GM19351 (cell line): ENCODE results near the gene UBE2E3.
"Not testable (repeated sequence)": the region's sequence is repeated elsewhere in the genome, so short reads cannot be mapped to it uniquely, and the experiment has no call there.

Experiments
- ATAC-seq: cut with Tn5 transposase; IDR thresholded peaks from one replicate; pipeline ENCODE4 v1.9.1; 2021; ENCODE audit warnings: mild to moderate bottlenecking, moderate library complexity; ENCODE audit not compliant: unreplicated experiment

Gene UBE2E3

DNA sequence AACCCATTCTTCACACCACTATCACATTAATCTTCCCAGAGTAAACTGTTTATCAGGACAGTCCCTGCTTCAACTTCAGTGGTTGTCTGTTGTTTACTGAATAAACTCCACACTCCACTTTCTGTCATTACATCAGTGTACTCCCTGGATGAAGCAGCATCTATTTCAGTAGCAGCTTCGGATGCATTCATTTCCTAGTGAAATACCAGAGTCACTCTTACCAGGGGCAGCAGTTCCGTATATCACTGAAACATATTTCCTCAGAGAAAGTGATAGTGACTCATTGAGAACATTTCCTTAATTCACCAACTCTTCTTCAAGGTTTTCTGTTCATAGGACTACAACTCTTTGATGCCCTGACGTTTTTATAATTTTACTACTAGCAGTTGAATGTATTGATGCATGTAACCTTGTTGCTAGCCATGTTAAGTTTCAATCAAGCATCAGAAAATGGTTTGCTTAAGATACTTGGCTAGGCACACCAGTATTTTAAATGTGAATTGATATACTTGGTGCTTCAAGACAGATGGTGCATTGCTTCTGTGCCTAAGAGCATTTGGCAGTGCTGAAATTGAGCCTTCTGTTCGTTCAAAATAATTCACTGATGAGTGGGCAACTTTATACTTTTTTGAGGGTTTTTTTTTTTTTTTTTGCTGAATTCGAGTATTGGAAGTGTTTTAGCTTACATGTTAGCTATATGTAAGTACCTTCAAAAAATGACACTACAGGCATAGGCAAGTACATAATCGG, 92.3 kb downstream of the UBE2E3 start:
- ATAC-seq, result peak; percentile 39

DNA sequence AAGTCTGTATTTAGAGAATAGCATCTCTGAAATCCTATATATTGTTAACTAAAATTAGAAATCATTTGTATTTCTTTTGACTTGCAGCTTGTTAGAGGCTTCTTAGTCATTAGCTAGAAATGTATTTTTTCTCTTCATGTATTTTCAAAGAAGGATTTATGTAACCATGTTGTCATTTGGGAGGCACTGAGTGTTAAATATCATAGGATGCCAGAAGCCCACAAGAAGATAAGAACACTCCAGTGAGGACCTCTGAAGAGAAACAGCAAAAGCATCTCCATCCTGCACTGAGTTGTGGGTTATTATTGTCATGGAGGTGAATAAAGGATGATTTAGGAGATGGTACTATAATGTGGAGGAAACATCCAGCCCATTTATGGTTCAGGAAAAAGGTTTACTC, 93.5 kb downstream of the UBE2E3 start:
- ATAC-seq, result no peak

DNA sequence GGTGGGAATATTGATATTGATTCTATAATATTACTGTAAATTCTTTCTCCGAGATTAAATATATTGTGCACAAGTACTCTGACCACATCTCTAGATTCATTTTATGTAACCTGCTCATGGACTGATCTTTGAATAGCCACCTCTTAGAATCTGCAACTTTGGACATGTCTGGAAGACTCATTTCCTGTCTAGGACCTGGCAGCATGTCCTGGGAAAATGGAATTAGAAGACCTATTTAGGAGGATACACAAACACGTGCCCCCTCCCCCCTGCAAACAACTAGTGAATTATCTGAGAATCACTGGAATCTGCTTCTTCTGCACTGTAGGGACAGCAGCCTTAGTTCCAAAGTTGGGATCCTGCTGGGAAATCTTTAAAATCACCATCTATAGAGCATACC, 94.1 kb downstream of the UBE2E3 start:
- ATAC-seq, result no peak

DNA sequence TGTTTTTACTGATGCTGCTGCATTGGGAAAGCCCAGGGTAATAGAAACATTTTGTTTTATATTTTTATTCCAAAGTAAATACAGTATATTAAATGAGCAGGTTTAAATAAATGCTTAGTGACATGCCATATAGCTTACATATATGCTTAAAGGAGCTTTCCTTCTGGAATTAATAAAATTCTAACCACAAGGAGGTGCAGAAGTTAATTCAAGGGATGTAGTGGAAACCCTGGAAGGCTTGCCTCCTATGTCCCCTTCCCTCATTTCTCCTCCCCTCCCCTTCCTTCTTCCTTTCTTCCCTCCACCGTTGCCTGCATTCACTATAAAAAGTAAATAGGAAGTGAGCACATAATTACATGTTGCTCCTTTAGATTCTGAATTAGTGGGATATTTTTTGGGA, 96.3 kb downstream of the UBE2E3 start:
- no peak for ATAC-seq

DNA sequence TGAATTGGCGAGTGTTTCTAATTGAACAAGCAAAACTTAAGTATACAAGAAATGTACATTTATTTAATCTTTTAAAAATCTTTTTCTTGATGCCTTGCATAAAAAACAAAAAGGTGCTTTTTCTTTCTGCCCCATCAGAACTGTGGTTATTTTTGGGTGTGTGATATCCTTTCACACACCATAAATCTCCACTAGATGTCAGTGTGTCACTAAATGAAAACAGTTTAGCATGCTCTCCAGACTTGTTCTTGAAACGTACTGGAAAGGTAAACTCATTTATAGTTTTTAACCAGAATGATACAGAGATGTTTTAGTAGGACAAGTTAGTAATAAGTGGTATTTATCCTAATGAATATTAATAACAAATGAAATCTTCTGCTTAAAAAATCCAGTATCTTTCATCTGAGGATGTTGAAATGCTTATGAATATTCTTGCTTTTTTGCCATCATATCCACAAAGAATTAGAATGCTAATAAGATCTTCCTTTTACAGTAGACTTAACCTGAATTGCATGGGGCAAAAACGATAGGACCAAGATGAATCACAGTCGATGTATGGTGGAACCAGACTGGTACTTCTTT, 96.8 kb downstream of the UBE2E3 start:
- peak; percentile 87 for ATAC-seq

DNA sequence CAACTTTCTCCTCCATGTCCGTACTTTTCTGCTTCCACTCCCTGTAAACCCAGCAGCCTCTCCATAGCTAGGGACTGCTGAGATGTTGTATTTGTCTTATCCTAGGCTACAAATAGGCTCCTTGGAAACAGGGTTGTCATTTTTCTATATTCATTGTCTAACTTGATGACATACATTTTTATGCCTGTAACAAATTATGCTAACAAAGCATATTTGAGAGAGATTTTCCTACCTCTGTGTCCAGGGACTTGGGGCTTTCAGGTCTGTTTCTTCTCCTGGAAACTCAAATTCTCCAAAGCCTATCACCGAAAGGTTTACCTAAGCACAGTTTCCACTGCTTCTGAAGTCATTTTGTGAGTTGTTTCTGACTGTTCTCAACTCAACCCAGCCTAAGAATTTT, 102.7 kb downstream of the UBE2E3 start:
- ATAC-seq, result no peak

DNA sequence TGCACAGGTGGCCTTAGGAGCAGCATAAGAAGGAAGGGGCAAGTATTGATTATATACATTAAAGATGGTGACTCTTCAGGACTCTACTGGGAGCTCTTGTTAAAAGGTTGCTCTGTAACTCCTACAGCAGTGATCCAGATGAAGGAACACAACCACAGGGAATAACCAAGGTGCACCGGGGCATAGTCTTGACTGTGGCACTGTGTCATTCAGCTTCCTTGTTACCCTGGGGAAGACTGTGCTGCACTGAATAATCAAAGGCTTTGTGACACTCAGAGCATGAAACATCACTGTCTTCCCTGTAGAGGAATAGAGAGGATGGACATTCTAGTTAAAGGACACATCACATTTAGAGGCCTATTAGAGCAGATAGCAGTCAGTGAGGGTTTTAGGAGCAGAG, 105.3 kb downstream of the UBE2E3 start:
- no peak for ATAC-seq

DNA sequence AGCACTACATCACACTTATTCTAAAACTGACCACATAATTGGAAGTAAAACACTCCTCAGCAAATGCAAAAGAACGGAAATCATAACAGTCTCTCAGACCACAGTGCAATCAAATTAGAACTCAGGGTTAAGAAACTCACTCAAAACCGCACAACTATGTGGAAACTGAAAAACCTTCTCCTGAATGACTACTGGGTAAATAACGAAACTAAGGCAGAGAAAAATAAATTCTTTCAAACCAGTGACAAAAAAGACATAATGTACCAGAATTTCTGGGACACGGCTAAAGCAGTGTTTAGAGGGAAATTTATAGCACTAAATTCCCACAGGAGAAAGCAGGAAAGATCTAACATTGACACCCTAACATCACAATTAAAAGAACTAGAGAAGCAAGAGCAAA, 111.5 kb downstream of the UBE2E3 start:
- ATAC-seq, result not testable (repeated sequence)

DNA sequence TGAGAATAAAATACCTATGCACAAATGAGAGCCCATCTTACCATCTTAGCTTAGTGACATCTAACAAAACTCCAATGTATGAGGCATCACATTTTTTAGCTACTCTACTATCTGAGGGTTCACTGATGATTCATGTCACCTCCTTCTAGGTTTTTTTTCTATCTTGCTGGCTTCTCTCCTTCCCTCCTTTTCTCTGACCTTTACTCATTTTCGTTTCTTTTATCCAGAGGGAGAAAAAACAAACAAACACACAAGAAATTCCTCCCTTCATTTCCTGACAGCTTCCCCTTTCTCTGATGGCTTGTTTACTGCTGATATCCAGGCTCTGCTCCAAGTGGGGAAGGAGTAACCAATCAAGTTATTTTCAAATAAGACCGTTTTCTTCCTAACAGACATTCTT, 115.1 kb downstream of the UBE2E3 start:
- no peak for ATAC-seq

DNA sequence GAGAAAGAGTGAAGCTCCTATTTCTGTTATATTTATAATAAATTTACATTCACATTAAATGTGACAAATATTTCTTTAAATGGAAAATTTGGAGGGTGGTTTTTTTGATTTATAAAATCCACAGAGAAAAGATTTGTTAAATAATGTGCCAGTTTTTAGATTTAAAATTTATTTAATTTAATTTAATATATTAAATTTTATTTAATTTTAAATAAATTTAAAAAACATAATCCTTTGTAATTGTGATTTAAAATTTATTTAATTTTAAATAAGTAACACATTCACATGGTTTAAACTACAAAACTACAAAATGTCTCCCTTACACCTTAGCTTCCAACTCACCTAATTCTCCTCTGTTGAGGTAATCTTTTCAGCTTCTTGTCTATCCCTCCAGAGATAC, 123.3 kb downstream of the UBE2E3 start:
- ATAC-seq, result no peak

DNA sequence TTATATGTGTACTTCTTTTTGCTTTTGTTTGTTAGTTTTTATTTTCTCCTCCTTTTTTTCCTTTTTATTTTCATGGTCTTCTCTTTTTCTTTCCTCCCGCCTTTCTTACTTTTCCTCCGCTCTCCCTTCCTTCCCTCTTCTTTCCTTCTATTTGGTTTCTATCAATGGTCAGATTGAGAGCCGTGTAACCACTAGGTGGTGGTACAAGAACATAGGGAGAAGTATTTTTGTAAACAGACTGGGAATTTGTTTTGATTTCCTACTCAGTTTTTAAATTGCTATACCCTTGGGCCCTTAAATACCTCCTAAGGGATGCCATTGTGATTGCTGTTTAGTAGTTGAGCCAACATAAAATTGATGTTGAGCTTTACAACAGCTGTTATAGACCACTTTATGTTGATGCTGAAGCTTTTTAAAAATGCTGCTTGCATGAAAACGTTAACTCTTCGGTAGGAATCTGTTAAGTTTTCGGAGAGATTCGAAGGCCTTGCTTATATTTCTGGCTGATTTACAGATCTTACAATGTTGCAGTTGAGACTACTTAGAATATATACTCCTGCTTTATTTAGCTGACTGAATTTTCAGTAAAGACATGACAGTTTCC, 124.2 kb downstream of the UBE2E3 start:
- ATAC-seq, result no peak

DNA sequence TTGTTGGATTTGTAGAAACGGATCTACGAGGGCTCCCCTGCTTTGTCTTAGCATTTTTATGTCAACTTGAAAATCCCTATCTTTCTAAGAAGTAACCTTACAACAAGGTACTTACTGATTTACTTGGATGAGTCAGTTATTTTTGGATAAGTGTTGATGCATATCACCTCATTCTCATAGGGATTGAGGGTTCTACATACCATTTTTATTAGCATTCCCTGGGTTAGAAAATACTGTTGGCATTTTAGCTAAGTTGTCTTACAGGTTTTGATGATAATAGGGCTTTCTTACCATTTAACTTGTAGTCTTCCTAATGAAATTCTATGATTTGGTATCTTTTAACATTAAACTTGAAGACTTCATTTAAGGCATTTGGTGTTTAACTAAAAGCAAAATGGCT, 125.2 kb downstream of the UBE2E3 start:
- ATAC-seq, result no peak

DNA sequence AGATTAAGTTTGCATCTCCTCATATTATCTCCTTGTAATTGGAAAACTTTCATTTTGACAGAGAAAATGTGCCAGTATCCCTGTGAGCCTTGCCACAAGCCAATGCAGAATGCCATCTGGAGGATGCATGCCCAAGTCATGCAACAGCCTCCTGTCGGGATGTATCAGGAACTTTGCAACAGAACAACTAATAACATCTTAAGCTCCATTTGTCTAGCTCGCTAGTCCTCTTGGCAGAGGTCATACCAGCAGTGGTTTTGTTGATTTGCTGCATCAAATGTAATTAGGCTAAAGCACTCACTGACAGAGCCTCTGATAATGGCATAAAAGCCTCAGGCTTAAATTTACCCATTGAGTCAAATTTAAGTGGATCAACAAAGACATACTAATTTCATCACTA, 125.8 kb downstream of the UBE2E3 start:
- ATAC-seq, result no peak

DNA sequence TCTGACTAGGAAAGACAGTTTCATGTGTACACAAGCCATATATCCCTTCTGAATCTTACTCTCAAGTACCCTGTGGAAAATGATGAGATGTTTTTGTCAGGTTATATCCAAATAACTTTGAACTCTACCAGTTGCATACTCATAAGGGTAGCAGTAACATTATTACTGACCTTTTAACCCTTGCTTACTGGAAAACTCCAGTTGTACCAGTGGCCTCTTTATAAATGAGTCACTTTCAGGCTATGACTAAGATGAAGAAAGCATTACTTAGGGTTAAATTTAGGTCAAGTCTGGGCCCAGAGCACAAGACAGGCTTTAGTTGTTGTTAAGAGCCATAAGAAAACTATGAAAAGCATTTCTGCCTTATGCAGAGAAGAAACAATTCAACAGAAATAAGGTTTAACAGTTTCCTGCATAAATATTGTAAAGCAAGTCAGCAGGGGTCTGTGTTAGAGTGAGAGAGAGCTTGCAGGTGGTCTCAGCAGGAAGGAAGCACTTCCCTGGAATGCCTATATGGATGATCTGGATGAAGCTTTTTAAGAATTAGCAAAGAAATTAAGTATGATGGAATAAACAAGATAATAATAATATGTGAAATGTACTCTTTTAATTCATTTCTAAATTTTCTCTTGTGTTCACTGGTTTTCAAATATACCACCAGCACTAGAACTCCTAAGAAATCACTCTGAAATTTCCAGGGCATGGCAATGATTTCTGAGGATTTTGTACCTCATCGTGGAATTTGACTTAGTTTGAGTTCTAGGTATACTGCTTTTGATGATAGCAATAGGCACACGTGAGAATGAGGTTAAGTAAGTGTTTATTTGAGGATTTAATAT, 126.6 kb downstream of the UBE2E3 start:
- peak; percentile 98 for ATAC-seq

DNA sequence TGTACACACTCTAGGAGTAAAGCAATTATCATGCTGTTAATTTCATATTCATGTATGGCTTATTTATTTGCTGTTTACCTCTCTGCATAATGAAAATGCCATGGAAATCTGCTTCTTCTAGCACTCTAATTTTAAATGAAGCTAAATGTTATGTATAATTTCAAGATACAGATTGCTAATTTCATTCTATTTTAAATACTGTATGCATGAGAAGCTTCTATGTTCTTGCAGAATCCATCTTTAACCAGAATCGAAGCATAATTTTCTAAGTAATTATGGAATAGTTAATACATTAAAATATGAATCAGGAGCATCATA, 127.2 kb downstream of the UBE2E3 start:
- no peak for ATAC-seq

DNA sequence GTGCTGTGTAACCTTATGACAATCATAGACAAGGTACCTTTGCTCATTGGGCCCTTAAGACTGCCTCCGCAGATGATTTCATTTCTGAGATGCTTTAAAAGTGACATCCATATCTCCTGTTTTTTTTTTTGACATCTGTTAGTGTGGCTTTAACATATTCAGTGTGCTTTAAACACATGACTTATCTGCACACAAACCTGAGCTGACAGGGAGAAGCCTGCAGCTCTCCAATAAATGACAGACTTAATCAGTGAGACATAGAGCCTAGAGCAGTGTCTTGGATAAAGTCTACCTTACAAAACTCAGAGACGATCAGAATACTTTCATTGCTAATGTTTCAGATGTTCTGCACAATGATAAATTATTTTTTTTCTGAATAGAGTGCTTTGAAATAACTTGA, 130.7 kb downstream of the UBE2E3 start:
- no peak for ATAC-seq

DNA sequence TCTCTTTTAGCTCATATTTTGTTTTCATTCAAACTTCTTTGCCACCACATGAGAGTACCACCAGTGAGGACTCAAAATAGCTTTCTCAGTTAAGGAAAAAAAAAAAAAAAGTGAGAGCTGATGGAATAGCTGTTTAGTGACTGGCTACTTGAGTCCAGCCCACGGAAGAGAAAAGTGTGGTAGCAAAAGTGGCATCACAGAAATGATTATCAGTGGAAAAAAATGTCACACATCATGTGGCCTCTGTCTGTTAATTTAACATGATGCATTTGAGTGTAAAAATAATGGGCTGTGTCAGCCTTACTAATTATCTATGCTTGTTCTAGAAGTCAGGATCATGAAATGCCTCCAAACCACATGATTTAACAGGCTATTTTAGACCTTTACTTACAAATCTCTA, 132.5 kb downstream of the UBE2E3 start:
- no peak for ATAC-seq
